HG02623 (cell line): Measurements from ENCODE around the gene TTC6.

ENCODE experiments used
- ATAC-seq: cut with Tn5 transposase; IDR thresholded peaks from one replicate; pipeline ENCODE4 v1.9.1; 2021; ENCODE audit warnings: moderate library complexity; ENCODE audit not compliant: unreplicated experiment

The TTC6 gene

DNA sequence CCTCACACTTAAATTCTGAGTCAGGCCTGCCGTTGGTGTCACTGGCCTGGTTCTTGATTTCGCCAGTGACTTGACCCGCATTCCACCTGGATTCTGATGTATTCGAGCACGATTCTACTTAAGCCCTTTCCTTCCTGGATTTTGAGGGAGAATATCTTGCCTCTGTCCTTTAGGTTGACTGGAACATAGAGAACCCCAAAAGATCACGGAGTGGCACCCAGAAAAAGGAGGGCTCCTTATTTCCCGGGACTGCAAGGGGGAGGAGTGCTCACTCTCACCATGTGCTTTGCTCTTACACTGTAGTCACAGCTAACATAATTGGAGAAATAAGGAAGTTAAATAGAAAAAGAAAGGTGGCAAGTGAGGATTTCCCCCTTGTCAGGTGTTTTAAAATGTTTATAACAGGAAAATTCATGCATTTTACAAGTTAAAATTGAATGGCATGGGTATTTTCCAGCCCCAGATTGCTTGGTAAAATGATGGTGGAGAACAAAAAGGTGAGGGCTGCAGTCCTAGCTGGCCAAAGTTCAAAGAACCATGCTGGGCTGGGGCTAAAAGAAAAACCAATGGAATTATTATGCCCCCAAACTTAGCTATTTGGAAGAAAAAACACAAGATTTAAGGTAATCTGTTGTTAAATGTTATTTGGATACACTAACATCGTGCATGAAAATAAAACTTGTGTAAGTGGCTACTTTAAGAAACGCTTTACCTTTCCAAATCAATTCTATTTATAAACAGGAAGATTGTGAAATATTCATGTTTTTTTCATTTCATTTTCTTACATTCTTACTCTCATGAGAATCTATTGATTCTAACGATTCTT is 9.2 kb upstream of the TTC6 start:
- ATAC-seq: no peak

DNA sequence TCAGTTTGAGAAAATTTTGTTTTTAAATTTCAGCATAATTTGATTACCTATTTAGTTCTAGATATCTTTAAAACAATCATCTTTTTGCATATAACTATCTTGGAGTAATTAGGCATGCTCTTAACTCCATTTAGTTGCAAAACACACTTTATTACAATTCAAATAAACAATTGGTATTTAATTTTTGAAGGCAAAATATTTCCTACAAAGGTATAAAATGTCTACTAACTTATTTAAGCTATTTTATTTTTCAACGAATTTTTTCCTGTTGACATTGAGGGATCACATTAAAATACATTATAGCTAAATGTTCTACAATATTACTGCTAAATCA is 8.7 kb upstream of the TTC6 start:
- ATAC-seq: no peak

DNA sequence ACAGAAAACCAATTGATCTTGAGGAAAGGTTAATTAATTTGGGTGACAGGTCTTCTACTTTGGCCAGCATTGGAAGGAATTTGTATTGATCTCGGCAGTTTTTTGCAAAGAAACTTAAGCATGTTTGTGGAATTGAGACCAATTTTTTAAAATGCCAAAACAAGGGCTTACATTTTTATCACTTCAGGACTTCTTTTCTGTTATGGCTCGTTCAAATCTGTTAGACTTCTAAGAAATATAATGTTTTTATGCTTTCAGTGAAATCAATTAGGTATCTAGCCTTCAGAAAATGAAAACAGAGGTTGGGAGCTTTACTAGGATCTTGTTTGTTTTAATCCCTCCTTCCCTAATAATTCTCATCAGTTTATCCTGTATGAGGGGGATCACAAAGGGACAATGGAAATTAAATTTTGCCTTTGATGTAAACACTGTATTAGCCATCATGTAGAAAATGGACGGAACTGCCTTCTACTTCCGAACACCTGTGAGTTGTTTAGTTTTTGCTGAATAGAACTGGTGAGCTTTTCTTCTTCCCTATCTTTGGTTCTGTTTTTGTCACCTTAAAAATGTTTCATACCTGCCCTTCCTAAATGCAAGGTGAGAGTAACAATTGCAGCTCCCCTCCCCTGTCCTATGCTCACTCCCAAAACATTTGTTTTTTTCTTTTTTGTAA is 8.2 kb upstream of the TTC6 start:
- no peak for ATAC-seq

DNA sequence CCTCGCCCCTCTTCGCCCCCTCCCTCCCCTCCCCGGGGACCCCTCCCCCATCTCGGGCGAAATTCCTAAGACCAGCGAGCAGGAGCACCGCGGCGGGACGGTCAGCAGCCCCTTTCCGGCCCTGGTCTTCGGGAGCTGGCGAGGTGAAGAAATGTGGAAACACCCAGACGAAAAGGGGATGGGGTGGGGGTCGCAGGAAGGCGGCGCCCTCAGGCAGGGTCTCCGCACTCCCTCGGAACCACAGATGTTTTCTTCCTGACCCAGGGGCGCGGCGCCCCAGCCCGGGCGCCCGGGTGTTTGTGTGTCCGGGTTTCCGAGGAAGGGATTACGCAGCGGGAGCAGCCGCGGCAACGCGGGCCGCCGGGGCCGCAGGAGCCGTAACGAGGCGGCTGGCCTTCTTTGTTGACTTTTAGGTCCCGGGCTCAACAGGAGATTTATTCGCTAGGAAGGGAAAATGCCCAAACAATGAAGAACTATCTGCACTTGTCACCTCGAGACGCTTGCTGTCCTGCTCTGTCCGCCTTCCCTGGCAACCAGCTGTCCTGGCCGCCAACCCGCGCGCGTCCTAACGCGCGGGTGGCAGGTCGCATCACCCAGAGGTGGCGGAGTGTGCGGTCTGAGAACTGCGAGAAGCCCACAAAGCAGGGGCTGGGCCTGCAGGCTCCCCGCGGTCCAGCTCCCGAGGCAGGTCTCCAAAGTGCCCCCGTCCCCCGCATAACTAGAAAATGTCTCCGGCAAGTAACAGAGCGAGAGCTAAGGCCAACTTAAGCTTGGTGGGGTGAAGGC is 7.4 kb upstream of the TTC6 start:
- ATAC-seq: no peak

DNA sequence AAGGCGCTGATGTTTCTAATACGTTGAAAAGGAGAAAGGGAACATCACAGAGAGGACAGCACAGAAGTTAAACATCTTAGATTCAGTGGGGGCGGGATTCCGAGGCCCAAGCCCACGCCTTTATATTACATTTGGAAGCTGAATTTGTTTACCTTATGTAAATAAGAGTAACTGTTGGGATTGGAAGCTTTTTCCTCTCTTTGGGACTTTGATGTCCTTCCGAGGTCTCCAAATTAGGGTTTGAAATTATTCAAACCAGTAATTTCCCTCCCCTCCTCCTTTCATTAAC is 6.8 kb upstream of the TTC6 start:
- ATAC-seq: no peak

DNA sequence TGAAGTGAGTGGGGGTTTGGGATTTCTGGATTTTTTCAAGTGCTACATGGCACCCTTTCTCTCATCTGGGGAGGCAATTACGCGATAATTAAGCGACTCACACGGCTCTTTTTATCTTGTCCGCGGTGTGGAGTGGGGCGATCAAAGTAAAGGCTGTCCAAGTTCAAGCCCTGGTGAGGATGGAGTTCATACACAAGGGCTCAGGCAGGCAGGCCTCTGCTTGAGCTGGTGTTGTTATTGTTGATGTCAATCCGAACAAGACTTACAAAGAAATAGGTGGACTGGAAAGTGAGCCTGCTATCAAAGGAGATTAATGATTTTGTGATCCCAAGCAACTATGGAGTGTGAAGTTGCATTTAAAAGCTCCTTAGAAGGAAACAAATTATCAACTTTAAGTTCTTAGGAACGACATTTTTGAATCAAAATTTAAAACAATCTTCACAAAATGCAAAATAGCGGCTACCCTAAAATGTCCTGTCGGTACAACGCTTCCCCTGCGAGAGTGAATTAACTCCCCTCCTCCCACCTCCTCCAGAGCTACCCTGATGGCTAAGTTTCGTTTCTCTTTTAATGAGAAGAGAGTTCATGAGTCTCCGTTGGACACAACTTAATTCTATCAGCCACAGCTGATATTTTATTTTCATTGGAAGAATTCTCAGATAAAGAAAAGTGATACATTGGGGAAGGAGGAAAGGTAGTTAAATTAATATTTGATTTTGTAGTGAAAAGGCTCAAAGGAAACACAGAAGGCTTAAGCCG is 6.3 kb upstream of the TTC6 start:
- ATAC-seq: no peak

DNA sequence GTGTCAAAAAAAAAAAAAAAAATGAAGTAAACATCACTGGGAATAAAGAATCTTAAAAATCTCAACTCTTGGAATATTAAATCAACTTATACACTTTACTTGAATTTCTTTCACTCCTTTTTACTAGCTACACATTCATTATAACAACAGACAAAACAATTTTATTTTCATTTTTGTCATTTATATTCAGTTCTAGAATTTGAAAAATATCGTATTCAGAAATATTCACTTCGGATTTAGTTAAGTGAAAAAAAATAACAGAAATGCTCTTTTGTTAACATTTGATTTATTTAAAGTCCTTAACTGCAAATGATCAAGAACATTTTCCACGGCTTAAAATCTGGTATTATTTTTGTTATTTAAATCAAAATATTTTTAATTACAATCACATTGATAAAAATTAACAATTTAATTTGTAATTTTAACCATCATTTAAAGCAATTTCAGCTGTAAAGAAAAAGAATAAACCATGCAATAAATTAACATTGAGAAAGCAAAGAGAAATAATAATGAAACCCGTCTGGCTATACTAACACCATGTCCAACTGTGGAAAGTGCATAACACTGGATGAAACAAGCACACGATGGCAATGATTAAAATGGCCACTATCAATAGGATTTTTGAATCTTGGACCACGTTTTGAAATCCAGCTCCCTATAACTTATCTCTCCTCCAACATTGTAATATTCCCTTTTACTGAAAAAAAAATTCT is 5.6 kb upstream of the TTC6 start:
- ATAC-seq: no peak

DNA sequence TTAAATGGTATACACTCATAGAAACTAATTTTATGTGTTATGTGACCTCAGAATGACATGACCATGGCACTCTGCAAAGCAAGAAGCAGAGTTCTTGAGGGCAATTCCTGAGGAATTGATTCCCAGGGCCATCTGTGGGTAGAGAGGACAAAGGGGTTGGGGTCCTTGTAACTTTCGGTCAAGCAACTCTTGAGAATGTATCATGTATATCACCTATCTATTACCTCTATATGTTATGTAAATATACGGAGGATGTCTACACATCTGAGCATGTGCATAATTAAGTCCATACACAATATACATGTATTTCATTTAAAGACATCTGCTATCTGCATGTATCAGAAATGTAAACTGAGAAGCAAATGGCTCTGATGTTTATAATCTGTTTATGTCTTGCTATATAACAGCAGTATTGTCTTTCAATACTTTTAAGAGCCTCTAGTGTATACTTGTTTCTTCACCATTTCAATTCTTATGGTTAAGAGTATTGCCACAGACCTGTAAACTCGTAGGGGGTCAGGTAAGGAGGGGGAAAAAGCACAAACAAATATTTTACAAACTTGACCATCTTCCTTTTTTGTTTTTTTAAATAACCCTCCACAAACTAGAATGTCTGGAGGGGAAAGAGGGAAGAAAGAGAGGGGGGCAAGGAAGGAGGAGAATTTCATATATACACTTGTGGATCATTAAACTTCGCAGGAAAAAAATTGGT is 4.8 kb upstream of the TTC6 start:
- ATAC-seq: no peak

DNA sequence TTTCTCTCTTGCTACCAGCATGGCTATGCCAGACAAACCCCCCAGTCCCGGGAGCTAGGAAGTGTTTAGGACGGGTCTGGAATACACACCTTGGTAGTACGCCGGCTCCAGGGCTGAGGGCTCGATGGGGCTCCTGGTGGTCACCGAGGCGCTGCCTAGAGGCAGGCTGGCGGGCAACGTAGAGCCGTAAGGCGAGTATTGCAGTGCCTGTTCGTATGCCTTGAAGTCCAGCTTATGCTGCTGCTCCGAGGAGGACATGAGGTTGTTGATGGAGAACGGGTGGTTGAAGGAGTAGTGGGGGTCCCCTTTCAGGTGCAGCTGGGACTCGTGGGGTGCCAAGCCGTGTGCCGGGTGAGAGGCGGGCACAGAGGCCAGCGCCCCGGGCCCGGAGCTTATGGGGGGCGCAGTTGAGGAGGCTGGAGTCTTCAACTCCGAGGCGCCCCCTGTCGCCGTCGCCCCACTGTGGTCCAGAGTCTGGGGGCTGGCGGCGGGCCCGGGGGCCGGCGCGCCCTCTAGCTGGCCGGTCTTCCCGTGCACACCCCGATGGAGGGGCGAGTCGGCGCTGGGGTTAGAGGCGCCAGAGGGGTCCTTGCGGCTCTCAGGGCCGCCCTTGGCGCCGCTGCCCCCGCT is 4.0 kb upstream of the TTC6 start:
- no peak for ATAC-seq

DNA sequence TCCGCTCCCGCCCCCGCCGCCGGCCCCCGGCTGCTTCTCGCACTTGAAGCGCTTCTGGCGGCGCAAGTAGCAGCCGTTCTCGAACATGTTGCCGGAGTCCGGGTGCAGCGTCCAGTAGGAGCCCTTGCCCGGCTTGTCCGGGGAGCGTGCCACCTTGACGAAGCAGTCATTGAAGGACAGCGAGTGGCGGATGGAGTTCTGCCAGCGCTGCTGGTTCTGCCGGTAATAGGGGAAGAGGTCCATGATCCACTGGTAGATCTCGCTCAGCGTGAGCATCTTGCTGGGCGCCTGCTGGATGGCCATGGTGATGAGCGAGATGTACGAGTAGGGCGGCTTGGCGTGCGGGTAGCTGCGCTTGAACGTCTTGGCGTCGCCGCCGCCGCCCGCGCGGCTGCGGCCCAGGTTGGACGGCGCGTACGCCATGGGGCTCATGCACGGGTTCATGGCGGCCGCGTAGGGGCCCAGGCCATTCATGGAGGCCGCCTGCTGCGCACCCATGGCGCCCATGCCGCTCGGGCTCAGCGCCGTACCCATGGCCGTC is 3.4 kb upstream of the TTC6 start:
- ATAC-seq: no peak

DNA sequence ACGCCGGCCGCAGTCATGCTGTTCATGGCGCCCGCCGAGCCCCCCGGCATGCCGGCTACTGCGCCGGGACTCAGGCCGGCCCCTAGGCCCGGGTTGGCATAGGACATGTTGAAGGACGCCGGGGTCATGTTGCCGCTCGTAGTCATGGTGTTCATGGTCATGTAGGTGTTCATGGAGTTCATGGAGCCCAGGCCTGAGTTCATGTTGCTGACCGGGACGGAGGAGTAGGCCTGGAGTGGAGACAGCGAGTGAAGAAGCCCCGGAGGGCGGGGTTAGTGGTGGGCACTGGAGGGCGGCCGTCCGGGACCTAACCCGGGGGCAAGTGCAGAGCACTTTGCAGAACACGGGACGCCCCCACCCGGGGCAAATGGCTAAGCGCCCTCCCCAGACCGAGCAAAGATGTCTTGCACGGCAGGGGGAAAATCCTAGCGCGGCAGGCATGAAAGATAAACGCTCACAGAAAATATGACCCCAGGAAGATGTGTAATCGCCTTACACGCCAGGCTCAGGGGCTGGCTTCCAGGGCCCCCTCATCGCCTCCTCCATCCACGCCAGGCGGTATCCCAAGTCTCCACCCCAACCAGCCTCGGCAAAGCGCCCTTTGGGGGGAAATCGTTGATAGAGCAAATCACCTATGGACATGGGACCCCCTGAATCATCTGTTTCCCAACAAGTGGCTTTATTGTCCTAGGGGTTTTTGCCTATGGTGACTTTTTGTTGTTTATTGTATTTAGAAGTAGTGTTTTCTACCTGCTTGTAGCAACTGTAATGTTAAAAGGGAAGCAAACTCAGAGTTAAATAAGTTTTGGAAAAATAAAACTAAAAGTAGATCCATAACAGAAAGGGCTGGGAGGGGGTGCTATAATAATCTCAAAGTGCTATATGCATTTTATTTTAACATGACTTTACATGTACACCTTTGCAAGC is 2.7 kb upstream of the TTC6 start:
- no peak for ATAC-seq

DNA sequence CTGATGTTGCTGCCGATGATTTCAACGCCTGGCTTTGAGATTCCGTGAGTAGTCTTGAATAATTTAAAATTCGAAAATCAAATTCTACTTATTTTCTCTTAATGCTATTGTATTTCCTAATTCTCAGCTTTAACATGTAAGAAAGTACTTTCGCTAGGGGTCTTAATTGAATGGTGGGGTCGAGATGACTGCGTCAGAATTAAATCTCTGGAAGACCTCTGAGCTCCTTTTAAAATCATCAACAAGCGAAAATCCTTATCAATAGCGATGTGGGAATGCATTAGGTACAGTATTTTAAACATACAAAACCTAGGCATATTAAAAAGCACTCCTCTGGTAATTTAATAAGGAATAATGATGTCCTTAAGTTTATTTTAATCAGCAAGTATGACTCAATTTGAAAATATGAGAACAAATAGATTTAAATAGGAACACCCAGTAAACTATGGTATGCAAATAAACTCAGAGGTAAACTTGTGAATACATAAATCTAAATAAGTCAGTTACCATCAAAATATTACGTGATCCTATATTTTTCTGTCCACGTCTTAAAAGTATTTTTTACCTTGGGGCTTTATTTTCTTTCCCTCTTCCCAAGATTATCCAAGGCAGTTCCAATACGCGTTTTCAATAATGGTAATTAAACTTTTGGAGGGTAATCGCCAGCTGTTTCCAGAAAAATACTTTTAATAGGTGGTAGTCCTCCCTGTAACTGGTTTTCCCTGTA is 1.8 kb upstream of the TTC6 start:
- no peak for ATAC-seq

DNA sequence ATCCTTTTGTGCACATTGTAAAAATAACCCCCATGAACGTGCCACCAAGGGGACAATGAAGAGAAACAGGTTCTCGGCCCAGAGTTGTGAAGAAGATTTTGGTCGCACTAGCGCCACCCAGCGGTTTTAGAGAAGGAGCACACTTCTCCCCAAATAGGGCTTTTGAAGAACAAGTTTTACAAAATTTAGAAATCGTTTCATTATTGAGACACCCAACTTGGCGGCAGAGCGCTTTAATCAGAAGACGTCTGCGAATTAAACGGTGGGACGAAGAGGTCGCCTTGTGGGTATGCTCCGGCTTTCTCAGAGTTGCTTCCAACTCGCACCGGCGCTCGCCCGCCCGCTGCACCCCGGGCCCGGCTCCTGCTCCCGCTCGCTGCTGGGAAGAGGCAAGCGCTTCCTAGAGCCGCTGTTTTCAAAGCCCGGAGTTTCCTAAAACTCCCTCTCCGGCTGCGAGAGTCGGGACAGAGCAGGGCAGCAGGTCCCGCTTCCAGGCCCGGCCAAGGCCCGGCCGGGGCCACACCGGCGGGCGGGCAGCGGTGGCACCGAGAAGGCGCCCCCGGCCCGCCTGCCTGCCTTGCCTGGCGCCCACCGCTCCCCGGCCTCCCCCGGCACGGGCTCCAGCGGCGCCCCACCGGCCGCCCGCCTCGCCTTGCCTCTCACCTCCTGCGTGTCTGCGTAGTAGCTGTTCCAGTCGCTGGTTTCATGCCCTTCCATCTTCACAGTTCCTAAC is 1.0 kb upstream of the TTC6 start:
- no peak for ATAC-seq

DNA sequence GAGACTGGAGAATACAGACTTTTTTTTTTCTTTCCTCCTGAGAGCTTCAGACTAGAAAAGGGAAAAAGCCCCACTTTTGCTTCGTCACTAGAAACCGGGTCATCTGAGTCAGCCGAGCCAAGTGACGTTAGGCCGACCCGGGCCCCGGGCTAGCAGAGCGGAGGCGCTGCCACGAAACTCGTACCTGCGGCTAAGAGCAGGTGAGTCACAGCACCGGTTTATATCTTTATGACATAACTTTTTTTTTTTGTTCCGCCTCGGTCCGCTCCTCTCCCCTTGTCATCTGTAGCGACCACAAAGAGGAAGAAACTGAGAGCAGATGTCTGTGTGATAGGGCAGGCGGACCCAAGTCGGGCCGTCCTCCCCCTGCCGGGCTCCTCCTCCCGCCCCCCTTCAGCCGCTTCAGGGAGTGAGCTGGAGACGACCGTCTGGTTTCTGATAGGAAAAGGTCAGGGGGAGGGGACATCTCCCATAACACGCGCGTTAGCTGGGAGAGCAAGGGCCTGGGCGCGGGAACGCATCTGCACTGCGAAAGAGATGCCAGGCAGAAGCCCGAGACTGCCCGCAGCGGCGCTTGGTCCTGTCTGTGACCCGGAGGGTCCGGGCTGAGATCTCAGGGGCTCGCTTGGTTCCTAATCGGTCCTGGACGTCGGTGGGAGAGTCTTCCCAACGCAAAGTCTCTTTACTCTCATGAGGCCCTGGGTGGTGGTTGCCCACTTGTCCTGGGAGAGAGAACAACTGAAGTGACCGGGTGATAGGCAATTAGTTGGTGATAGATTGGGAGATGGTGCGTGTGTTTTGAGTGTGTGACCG is 586 bp downstream of the TTC6 start:
- peak; percentile 62 for ATAC-seq

DNA sequence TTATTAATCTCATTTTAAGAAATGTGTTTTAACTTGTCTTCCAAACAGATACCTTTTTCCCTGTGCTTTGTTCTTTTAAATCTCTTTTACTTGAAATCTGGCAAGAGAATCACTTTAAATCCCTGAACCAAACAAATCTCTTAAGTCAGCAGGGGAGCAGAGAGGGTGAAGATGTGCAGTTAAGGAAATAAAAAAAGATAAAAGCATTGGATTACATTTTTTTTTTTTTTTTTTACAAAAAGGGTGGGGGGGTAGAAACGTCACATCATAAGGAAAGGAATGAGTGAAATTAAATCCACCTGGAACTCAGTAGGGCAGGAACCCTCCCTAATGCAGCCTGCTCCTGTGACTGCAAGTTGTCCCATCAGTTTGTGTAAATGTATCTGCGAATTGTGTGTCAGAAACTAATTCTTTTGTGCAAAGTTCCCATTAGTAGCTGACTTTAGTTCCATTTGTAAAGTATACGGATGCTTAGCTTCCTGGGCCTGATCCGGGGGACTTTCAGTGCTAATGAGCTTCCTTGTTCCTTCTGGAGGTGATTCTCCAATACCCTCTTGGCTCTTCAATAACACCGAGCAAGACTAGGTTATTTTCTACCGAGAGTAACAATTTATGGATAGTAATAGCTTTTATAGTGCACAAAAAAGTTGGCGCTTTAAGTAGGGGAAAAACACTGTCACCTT is 1.5 kb downstream of the TTC6 start:
- ATAC-seq: no peak

DNA sequence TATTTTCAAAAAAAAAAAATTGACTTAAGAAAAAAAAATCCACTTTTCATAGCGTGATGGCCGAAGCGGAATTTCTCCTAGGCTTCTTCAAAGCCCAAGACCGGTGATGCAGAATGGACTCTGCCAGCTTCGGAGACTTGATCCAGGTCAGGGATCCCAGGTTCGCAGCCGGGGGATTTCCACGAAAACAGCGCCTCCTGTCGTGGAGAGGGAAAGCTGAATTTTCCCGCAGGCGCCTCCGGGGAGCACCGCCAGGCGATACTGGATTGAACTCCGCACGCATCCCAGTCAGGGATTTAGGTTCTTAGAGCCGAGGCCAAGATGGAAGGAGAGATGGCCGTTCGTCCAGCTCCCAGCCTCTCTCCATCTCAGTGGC is 2.1 kb downstream of the TTC6 start:
- ATAC-seq: no peak
